ENCODE data around the gene CD22. TPM values are rescaled to one million over a fixed set of nuclear protein-coding genes. Genes with fewer than 3 reads are reported as not detected.
A peak's percentile ranks its signal among the peaks of the same experiment; 100 is the strongest.

Gene CD22
- total RNA-seq, 1 donor from 2014 or later: 4.0 TPM

DNA sequence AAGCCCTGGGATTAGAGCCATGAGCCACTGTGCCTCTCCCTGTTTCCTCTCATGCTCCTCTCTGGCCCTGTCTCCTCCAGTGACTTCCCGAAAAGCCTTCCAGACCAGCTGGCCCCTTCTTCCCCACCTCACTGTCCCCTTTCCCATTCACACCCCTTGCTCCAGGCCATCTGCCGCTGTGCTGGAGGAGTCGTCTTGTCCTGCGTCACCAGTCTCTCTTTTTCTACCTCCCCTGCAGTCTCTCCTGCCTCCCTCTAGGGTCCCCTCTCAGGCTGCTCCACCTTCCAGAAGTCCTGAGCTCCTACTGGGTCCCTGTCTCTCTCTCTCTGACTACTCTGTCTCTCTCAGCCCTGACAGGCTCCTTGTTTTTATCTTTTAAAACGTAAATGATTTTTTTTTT, 13.4 kb downstream of the CD22 start:
- H3K27ac Mint-ChIP-seq: no peak overlapping the region
- peaks cover 7% of the 10 kb centered on the region for H3K27me3 Mint-ChIP-seq (ENCODE audit: low read depth)
- DNase-seq (ENCODE audit: low spot score): no peak
- intact Hi-C loops (cut with micrococcal nuclease): no loop called here
- no peaks in the 10 kb centered on the region for H3K9me3 Mint-ChIP-seq
- H3K4me3 Mint-ChIP-seq (ENCODE audit: low read depth): no peak overlapping the region
- peaks cover 20% of the 10 kb centered on the region for H3K4me1 Mint-ChIP-seq (ENCODE audit: low read depth)
- H3K36me3 Mint-ChIP-seq (ENCODE audit: low read depth): no peaks in the 10 kb centered on the region

DNA sequence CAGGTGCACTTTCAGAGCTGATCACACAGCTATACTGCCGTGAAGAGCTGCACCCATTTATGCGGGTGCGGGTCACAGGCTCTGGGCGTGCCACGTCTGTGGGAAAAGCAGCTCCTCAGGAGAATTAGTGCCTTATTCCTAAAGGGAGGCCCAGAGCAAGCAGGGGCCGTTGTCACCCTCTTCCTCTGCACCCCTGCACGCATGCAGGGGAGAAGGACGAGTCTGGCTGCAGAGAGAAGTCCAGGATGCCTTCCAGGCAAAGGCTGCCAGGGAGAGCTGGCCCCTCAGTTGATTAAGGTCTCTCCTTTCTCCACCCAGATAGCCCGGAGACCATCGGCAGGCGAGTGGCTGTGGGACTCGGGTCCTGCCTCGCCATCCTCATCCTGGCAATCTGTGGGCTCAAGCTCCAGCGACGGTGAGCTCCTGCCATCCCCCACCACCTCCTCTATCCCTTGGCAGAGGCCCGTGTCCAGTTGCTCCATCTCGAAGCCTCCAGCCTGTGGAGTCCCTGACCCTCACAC, 15.6 kb downstream of the CD22 start:
- no peak for DNase-seq (ENCODE audit: low spot score)
- no peaks in the 10 kb centered on the region for H3K9me3 Mint-ChIP-seq
- intact Hi-C loops (cut with micrococcal nuclease): loop anchor here (5.0 kb wide), 2 partner anchors 77 to 187 kb away; partner anchors contain the start of gene USF2
- peaks cover 30% of the 10 kb centered on the region for H3K4me1 Mint-ChIP-seq (ENCODE audit: low read depth)
- no peaks in the 10 kb centered on the region for H3K36me3 Mint-ChIP-seq (ENCODE audit: low read depth)
- H3K4me3 Mint-ChIP-seq (ENCODE audit: low read depth): no peak overlapping the region
- H3K27me3 Mint-ChIP-seq (ENCODE audit: low read depth): peaks cover 7% of the 10 kb centered on the region
- no peak overlapping the region for H3K27ac Mint-ChIP-seq

DNA sequence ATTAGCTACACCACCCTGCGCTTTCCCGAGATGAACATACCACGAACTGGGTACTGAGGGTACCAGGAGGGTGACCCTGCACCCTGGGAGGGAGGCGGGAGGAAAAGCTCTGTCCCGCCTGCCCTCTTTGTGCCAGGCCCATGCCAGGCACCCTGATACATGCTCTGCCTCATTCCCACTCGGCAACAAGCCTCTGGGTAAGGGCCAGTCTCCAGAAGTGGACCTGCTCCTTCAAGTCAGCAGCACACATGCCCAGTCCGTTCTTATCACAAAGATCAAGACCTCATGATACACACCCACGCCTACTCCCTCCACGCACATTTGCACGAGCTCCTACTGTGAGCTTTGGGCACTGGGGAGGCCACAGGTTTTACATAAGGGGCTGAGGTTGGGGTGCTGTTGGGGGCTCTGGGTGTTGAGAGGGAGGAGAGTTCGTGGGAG, 16.7 kb downstream of the CD22 start:
- no peak for DNase-seq (ENCODE audit: low spot score)
- Mint-ChIP-seq H3K4me3 (ENCODE audit: low read depth) (no peak overlapping the region), H3K4me1 (ENCODE audit: low read depth) (peaks cover 30% of the 10 kb centered on the region), H3K27me3 (ENCODE audit: low read depth) (peaks cover 7% of the 10 kb centered on the region), H3K36me3 (ENCODE audit: low read depth) (no peaks in the 10 kb centered on the region), H3K9me3 (no peaks in the 10 kb centered on the region), H3K27ac (peak overlapping the region; percentile 97)
- intact Hi-C loops (cut with micrococcal nuclease): loop anchor here (2.0 to 5.0 kb wide), 4 partner anchors 13 to 188 kb away; partner anchors contain the start of gene USF2

DNA sequence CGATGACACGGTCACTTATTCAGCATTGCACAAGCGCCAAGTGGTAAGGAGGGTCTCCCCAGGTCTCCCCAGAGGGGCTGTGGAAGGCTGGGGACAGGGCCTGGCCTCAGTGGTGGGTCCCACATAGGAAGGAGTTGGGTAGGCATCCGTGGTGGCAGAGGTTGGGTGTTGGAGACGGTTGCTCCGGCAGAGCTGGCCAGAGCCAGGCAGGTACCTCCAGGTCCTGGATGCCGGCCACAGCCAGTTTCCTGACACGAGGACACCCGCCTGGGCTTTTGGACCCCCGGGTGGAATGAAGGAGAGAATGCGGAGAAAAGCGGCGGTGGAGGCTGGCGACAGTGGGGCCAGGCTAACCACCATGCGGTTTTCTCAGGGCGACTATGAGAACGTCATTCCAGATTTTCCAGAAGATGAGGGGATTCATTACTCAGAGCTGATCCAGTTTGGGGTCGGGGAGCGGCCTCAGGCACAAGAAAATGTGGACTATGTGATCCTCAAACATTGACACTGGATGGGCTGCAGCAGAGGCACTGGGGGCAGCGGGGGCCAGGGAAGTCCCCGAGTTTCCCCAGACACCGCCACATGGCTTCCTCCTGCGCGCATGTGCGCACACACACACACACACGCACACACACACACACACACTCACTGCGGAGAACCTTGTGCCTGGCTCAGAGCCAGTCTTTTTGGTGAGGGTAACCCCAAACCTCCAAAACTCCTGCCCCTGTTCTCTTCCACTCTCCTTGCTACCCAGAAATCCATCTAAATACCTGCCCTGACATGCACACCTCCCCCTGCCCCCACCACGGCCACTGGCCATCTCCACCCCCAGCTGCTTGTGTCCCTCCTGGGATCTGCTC, 17.4 kb downstream of the CD22 start:
- H3K36me3 Mint-ChIP-seq (ENCODE audit: low read depth): no peaks in the 10 kb centered on the region

DNA sequence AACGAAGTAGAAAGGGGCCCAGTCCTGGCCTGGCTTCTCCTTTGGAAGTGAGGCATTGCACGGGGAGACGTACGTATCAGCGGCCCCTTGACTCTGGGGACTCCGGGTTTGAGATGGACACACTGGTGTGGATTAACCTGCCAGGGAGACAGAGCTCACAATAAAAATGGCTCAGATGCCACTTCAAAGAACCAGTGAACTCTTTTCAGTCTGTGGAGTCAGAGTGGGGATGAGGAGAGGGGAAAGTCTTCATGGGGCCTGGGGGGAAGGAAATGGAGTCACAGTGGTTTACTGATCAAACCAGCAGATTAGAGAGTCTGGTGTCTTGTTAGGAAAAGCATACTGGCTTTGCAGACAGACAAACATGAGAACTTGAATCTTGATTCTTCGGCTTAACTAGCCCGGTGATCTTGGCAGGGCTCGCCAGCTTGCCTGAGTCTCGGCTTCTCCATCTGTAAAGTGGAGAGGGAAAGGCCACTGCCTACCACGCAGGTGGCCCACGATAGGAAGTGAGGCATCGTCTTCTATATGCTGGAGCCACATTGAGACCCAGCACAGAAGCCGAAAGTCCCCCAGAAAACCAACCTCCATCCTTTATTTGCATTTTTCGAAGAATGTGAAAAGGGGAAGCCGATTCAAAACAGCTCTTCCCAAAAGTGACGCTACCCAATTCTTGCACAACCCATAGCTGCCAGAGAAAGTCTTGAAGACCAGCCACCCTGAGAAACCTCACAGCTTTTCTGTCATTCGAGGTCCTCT, 18.4 kb downstream of the CD22 start, which contains the start of gene FFAR1:
Gene FFAR1 (plus strand): TSS at position 732 of the 759 bp plus-strand sequence. CDS start 3,650 bp downstream, outside the sequence.
- Mint-ChIP-seq H3K36me3 (ENCODE audit: low read depth) (no peaks in the 10 kb centered on the region), H3K4me1 (ENCODE audit: low read depth) (peaks cover 30% of the 10 kb centered on the region), H3K27me3 (ENCODE audit: low read depth) (peaks cover 6% of the 10 kb centered on the region), H3K9me3 (no peaks in the 10 kb centered on the region), H3K4me3 (ENCODE audit: low read depth) (peak within 1 kb of the TSS; percentile 58), H3K27ac (peak within 1 kb of the TSS; percentile 97)
- intact Hi-C loops (cut with micrococcal nuclease): loop anchor here (1.0 to 5.0 kb wide), 6 partner anchors 15 to 190 kb away; partner anchors contain the start of gene USF2
- peak; percentile 23 for DNase-seq (ENCODE audit: low spot score)

More for the DNA sequence above, 17.4 kb downstream of the CD22 start:
- Mint-ChIP-seq H3K4me1 (ENCODE audit: low read depth) (peaks cover 30% of the 10 kb centered on the region), H3K27ac (peak overlapping the region; percentile 97), H3K4me3 (ENCODE audit: low read depth) (peak overlapping the region; percentile 58), H3K9me3 (no peaks in the 10 kb centered on the region), H3K27me3 (ENCODE audit: low read depth) (peaks cover 7% of the 10 kb centered on the region)
- intact Hi-C loops (cut with micrococcal nuclease): loop anchor here (1.0 to 5.0 kb wide), 6 partner anchors 14 to 189 kb away; partner anchors contain the start of gene USF2
- DNase-seq (ENCODE audit: low spot score): peak; percentile 53

DNA sequence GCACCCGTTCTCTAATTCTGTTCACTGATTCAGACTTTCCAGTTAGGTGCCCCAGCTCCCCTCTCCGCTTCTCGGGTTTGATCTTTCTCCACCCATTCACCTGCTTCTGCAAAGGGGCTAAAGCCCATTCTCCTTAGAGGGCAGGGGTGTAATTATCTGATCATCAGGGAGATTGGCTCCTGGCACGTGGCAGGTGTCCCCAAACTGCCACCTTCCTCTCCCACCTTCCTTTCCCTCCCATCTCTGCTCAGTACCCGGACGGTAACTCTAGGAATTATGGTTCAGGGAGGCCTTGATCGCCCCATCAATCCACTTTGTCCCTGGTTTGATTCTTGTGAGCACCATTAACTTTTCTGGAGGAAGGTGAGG, 18.9 kb downstream of the CD22 start:
- intact Hi-C loops (cut with micrococcal nuclease): loop anchor here (1.0 to 5.0 kb wide), 6 partner anchors 15 to 191 kb away; partner anchors contain the start of gene USF2
- DNase-seq (ENCODE audit: low spot score): no peak
- Mint-ChIP-seq H3K27me3 (ENCODE audit: low read depth) (peaks cover 4% of the 10 kb centered on the region), H3K27ac (peak overlapping the region; percentile 97), H3K9me3 (no peaks in the 10 kb centered on the region), H3K4me1 (ENCODE audit: low read depth) (peaks cover 34% of the 10 kb centered on the region), H3K4me3 (ENCODE audit: low read depth) (peak overlapping the region; percentile 1), H3K36me3 (ENCODE audit: low read depth) (no peaks in the 10 kb centered on the region)

DNA sequence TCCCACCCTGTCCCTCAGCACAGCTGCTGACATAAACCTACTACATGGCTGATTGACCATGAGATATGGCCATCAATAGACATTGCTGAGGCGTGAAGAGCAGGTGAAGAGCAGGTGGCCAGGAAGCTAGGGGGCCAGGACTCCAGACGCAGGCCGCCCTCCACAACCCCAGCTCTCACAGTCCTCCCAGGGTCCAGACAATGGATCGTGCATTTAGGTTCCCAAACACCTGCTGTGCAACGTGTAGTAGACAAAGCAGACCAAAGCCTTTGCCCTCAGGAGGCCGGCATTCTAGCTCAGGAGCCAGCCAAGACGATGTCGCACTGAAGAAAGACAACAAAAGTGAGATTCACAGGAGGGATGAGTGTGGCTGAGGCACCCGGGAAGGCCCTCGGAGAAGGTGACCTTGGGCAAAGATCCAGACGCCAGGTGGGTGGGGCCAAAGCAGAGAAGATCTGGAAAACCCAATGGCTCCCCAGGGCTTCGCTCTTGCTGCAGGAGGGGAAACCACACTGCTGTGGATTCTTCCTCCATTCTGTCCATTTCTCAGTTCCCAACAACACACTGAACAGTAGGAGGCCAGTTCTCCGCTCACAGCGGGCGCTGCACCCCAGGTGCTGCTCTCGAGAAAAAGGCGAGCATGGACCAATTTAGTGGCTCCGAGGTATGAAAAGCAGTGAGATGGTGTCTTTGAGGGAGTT, 20.1 kb downstream of the CD22 start:
- no peaks in the 10 kb centered on the region for H3K27me3 Mint-ChIP-seq (ENCODE audit: low read depth)
- H3K4me3 Mint-ChIP-seq (ENCODE audit: low read depth): no peak overlapping the region
- H3K36me3 Mint-ChIP-seq (ENCODE audit: low read depth): no peaks in the 10 kb centered on the region
- peaks cover 36% of the 10 kb centered on the region for H3K4me1 Mint-ChIP-seq (ENCODE audit: low read depth)
- peak overlapping the region; percentile 57 for H3K27ac Mint-ChIP-seq
- no peaks in the 10 kb centered on the region for H3K9me3 Mint-ChIP-seq
- DNase-seq (ENCODE audit: low spot score): no peak
- intact Hi-C loops (cut with micrococcal nuclease): loop anchor here (5.0 kb wide), 2 partner anchors 82 to 192 kb away; partner anchors contain the start of gene USF2

DNA sequence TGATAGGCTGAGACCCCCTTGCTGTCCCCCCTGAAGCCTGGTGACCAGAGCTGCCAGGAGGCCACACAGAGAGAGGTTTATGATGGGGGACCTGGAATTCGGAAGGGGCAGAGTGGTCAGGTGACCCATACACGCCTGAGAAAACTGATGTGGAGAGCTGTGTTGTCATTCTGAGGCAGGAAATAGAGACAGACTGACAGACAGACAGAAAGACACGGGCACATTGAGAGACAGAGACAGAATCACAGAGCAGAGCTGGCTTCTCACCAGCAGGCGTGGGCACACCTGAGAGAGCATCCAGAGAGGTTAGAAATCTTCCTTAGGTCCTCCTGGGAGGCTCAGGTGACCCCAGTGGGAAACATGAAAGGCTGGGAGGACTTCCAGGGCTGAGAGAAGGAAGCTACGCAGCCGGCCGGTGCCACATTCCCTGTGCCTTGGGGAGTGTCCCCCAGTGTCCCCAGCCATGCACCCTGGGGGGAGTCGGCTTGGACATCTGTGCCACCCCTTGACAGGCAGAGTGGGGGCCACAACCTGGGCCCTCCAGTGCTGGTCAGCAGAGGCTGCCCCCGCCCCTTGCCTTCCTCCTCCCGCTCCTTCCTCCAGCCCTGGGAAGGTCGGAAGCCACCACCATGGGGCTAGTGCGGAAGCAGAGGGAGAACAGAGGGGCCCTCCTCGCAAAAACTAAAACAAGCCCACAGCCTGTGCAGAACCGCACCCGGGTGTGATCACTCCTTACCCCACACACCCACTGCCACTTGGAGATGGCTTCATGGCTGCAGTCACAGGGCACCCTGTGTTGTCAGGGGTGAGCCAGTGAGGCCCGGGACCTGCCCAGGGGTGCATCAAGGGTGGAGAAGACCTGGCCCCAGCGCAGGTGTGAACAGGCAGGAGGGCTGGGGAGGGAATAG, 20.9 kb downstream of the CD22 start:
- H3K27ac Mint-ChIP-seq: peak overlapping the region; percentile 57

DNA sequence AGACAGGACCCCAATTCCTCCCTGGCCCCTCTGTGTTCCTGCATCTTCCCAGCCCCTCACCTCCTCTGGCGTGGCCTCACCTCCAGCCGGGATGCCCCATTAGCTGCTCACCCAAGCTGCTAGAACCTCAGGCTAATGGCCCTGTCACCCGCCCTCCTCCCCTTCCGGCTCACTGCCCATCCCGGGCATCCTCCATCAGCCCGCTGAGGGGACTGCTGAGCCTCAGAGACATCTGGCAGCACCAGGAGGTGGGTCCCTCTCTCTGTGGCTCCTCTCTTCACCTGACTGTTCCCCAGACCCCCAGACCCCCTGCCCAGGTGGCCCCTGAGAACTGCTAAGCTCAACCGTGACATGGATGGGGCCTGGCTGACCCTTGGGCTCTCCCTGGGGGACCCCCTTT, 21.6 kb downstream of the CD22 start:
- no peaks in the 10 kb centered on the region for H3K27me3 Mint-ChIP-seq (ENCODE audit: low read depth)
- peaks cover 34% of the 10 kb centered on the region for H3K4me1 Mint-ChIP-seq (ENCODE audit: low read depth)
- no peak for DNase-seq (ENCODE audit: low spot score)
- intact Hi-C loops (cut with micrococcal nuclease): no loop called here
- H3K4me3 Mint-ChIP-seq (ENCODE audit: low read depth): no peak overlapping the region
- H3K36me3 Mint-ChIP-seq (ENCODE audit: low read depth): no peaks in the 10 kb centered on the region
- H3K9me3 Mint-ChIP-seq: no peaks in the 10 kb centered on the region
- no peak overlapping the region for H3K27ac Mint-ChIP-seq

More for the DNA sequence above, 20.9 kb downstream of the CD22 start:
- Mint-ChIP-seq H3K36me3 (ENCODE audit: low read depth) (no peaks in the 10 kb centered on the region), H3K9me3 (no peaks in the 10 kb centered on the region), H3K27me3 (ENCODE audit: low read depth) (no peaks in the 10 kb centered on the region), H3K4me3 (ENCODE audit: low read depth) (no peak overlapping the region), H3K4me1 (ENCODE audit: low read depth) (peaks cover 36% of the 10 kb centered on the region)
- DNase-seq (ENCODE audit: low spot score): no peak
- intact Hi-C loops (cut with micrococcal nuclease): loop anchor here (5.0 kb wide), 2 partner anchors 83 to 193 kb away; partner anchors contain the start of gene USF2

DNA sequence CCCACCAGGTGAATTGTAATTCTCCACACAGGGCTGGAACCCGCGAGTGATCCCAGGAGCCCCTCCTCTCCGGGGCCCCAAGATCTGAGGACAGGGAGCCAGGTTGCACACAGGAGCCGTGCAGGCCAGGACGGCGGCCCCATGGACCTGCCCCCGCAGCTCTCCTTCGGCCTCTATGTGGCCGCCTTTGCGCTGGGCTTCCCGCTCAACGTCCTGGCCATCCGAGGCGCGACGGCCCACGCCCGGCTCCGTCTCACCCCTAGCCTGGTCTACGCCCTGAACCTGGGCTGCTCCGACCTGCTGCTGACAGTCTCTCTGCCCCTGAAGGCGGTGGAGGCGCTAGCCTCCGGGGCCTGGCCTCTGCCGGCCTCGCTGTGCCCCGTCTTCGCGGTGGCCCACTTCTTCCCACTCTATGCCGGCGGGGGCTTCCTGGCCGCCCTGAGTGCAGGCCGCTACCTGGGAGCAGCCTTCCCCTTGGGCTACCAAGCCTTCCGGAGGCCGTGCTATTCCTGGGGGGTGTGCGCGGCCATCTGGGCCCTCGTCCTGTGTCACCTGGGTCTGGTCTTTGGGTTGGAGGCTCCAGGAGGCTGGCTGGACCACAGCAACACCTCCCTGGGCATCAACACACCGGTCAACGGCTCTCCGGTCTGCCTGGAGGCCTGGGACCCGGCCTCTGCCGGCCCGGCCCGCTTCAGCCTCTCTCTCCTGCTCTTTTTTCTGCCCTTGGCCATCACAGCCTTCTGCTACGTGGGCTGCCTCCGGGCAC, 22.6 kb downstream of the CD22 start:
- no peak overlapping the region for H3K4me3 Mint-ChIP-seq (ENCODE audit: low read depth)
- no peaks in the 10 kb centered on the region for H3K36me3 Mint-ChIP-seq (ENCODE audit: low read depth)
- no peaks in the 10 kb centered on the region for H3K9me3 Mint-ChIP-seq
- intact Hi-C loops (cut with micrococcal nuclease): loop anchor here (1.0 kb wide), 1 partner anchor 117 kb away; no protein-coding TSS in a partner anchor
- DNase-seq (ENCODE audit: low spot score): no peak
- H3K27ac Mint-ChIP-seq: no peak overlapping the region
- H3K4me1 Mint-ChIP-seq (ENCODE audit: low read depth): peaks cover 24% of the 10 kb centered on the region
- no peaks in the 10 kb centered on the region for H3K27me3 Mint-ChIP-seq (ENCODE audit: low read depth)

DNA sequence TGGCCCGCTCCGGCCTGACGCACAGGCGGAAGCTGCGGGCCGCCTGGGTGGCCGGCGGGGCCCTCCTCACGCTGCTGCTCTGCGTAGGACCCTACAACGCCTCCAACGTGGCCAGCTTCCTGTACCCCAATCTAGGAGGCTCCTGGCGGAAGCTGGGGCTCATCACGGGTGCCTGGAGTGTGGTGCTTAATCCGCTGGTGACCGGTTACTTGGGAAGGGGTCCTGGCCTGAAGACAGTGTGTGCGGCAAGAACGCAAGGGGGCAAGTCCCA, 23.1 kb downstream of the CD22 start:
- Mint-ChIP-seq H3K9me3 (no peaks in the 10 kb centered on the region), H3K27ac (no peak overlapping the region), H3K4me1 (ENCODE audit: low read depth) (peaks cover 19% of the 10 kb centered on the region), H3K4me3 (ENCODE audit: low read depth) (no peak overlapping the region), H3K27me3 (ENCODE audit: low read depth) (no peaks in the 10 kb centered on the region), H3K36me3 (ENCODE audit: low read depth) (no peaks in the 10 kb centered on the region)
- intact Hi-C loops (cut with micrococcal nuclease): loop anchor here (1.0 kb wide), 1 partner anchor 116 kb away; no protein-coding TSS in a partner anchor
- DNase-seq (ENCODE audit: low spot score): no peak
